ENCODE results near the gene CSRP1.

CSRP1 gene

GRCh38 chr1:201468844-201469644, 37.9 kb downstream of the CSRP1 start, which contains the start of gene PHLDA3:
TSS of gene PHLDA3 (minus strand) at chr1:201469188. CDS start at chr1:201468786, 402 bp downstream.
- H3K9me3 ChIP-seq (ENCODE audit: control insufficient read depth, low read length), result no peaks in the 10 kb centered on the region
- H3K27me3 ChIP-seq (replicated peaks; ENCODE audit: control insufficient read depth, insufficient read depth, low read length), result no peaks in the 10 kb centered on the region
- H3K9ac ChIP-seq (ENCODE audit: low read length), result peak within 1 kb of the TSS; percentile 99
- DNase-seq (ENCODE audit: low read depth), result peak; percentile 98
- H3K36me3 ChIP-seq (ENCODE audit: control insufficient read depth, insufficient read depth, low read length, severe bottlenecking), result peaks cover 23% of the 10 kb centered on the region
- H3K4me3 ChIP-seq (ENCODE audit: low read length), result peak within 1 kb of the TSS; percentile 97
- H3K4me1 ChIP-seq (ENCODE audit: control insufficient read depth, insufficient read depth, low read length), result peaks cover 39% of the 10 kb centered on the region

GRCh38 chr1:201468501-201468843, 38.5 kb downstream of the CSRP1 start:
- Histone ChIP-seq H3K9me3 (ENCODE audit: control insufficient read depth, low read length) (no peaks in the 10 kb centered on the region), H3K4me3 (ENCODE audit: low read length) (peak overlapping the region; percentile 97), H3K36me3 (ENCODE audit: control insufficient read depth, insufficient read depth, low read length, severe bottlenecking) (peaks cover 24% of the 10 kb centered on the region), H3K4me1 (ENCODE audit: control insufficient read depth, insufficient read depth, low read length) (peaks cover 44% of the 10 kb centered on the region), H3K27me3 (replicated peaks; ENCODE audit: control insufficient read depth, insufficient read depth, low read length) (no peaks in the 10 kb centered on the region), H3K9ac (ENCODE audit: low read length) (peak overlapping the region; percentile 99)
- peak; percentile 58 for DNase-seq (ENCODE audit: low read depth)

- H3K9ac ChIP-seq (ENCODE audit: low read length), result peak overlapping the region; percentile 99
- peaks cover 57% of the 10 kb centered on the region for H3K4me1 ChIP-seq (ENCODE audit: control insufficient read depth, insufficient read depth, low read length)
- peaks cover 24% of the 10 kb centered on the region for H3K36me3 ChIP-seq (ENCODE audit: control insufficient read depth, insufficient read depth, low read length, severe bottlenecking)
- peak overlapping the region; percentile 97 for H3K4me3 ChIP-seq (ENCODE audit: low read length)
- DNase-seq (ENCODE audit: low read depth), result peak; percentile 70
- no peaks in the 10 kb centered on the region for H3K27me3 ChIP-seq (replicated peaks; ENCODE audit: control insufficient read depth, insufficient read depth, low read length)
- H3K9me3 ChIP-seq (ENCODE audit: control insufficient read depth, low read length), result no peaks in the 10 kb centered on the region
These were observed 40.4 kb downstream of the CSRP1 start for GRCh38 chr1:201466492-201466891.

- Histone ChIP-seq H3K9me3 (ENCODE audit: control insufficient read depth, low read length) (no peaks in the 10 kb centered on the region), H3K9ac (ENCODE audit: low read length) (peak overlapping the region; percentile 99), H3K4me3 (ENCODE audit: low read length) (peak overlapping the region; percentile 97), H3K27me3 (replicated peaks; ENCODE audit: control insufficient read depth, insufficient read depth, low read length) (no peaks in the 10 kb centered on the region), H3K4me1 (ENCODE audit: control insufficient read depth, insufficient read depth, low read length) (peaks cover 62% of the 10 kb centered on the region), H3K36me3 (ENCODE audit: control insufficient read depth, insufficient read depth, low read length, severe bottlenecking) (peaks cover 24% of the 10 kb centered on the region)
- no peak for DNase-seq (ENCODE audit: low read depth)
These were observed 41.1 kb downstream of the CSRP1 start for GRCh38 chr1:201465698-201466290.

GRCh38 chr1:201463071-201463552, 43.8 kb downstream of the CSRP1 start:
- peak; percentile 36 for DNase-seq (ENCODE audit: low read depth)

GRCh38 chr1:201461645-201462441, 45.1 kb downstream of the CSRP1 start:
- Histone ChIP-seq H3K9ac (ENCODE audit: low read length) (peak overlapping the region; percentile 99), H3K4me1 (ENCODE audit: control insufficient read depth, insufficient read depth, low read length) (peaks cover 80% of the 10 kb centered on the region), H3K36me3 (ENCODE audit: control insufficient read depth, insufficient read depth, low read length, severe bottlenecking) (peaks cover 24% of the 10 kb centered on the region), H3K9me3 (ENCODE audit: control insufficient read depth, low read length) (no peaks in the 10 kb centered on the region), H3K27me3 (replicated peaks; ENCODE audit: control insufficient read depth, insufficient read depth, low read length) (no peaks in the 10 kb centered on the region), H3K4me3 (ENCODE audit: low read length) (peak overlapping the region; percentile 62)
- peak; percentile 98 for DNase-seq (ENCODE audit: low read depth)

More at GRCh38 chr1:201463071-201463552, 43.8 kb downstream of the CSRP1 start:
- H3K27me3 ChIP-seq (replicated peaks; ENCODE audit: control insufficient read depth, insufficient read depth, low read length), result no peaks in the 10 kb centered on the region
- peaks cover 24% of the 10 kb centered on the region for H3K36me3 ChIP-seq (ENCODE audit: control insufficient read depth, insufficient read depth, low read length, severe bottlenecking)
- H3K4me3 ChIP-seq (ENCODE audit: low read length), result no peak overlapping the region
- no peaks in the 10 kb centered on the region for H3K9me3 ChIP-seq (ENCODE audit: control insufficient read depth, low read length)
- peaks cover 69% of the 10 kb centered on the region for H3K4me1 ChIP-seq (ENCODE audit: control insufficient read depth, insufficient read depth, low read length)
- H3K9ac ChIP-seq (ENCODE audit: low read length), result peak overlapping the region; percentile 99

- peak; percentile 95 for DNase-seq (ENCODE audit: low read depth)
- Histone ChIP-seq H3K9ac (ENCODE audit: low read length) (peak overlapping the region; percentile 87), H3K27me3 (replicated peaks; ENCODE audit: control insufficient read depth, insufficient read depth, low read length) (no peaks in the 10 kb centered on the region), H3K4me3 (ENCODE audit: low read length) (peak overlapping the region; percentile 62), H3K9me3 (ENCODE audit: control insufficient read depth, low read length) (no peaks in the 10 kb centered on the region), H3K36me3 (ENCODE audit: control insufficient read depth, insufficient read depth, low read length, severe bottlenecking) (peaks cover 20% of the 10 kb centered on the region), H3K4me1 (ENCODE audit: control insufficient read depth, insufficient read depth, low read length) (peaks cover 84% of the 10 kb centered on the region)
These were observed 45.9 kb downstream of the CSRP1 start for GRCh38 chr1:201460814-201461644.

- no peak overlapping the region for H3K9ac ChIP-seq (ENCODE audit: low read length)
- H3K4me1 ChIP-seq (ENCODE audit: control insufficient read depth, insufficient read depth, low read length), result peaks cover 79% of the 10 kb centered on the region
- peaks cover 8% of the 10 kb centered on the region for H3K36me3 ChIP-seq (ENCODE audit: control insufficient read depth, insufficient read depth, low read length, severe bottlenecking)
- no peak for DNase-seq (ENCODE audit: low read depth)
- H3K4me3 ChIP-seq (ENCODE audit: low read length), result no peak overlapping the region
- no peaks in the 10 kb centered on the region for H3K9me3 ChIP-seq (ENCODE audit: control insufficient read depth, low read length)
- H3K27me3 ChIP-seq (replicated peaks; ENCODE audit: control insufficient read depth, insufficient read depth, low read length), result no peaks in the 10 kb centered on the region
These were observed 47.1 kb downstream of the CSRP1 start for GRCh38 chr1:201459775-201460174.

GRCh38 chr1:201459052-201459451, 47.9 kb downstream of the CSRP1 start:
- Histone ChIP-seq H3K9me3 (ENCODE audit: control insufficient read depth, low read length) (no peaks in the 10 kb centered on the region), H3K4me3 (ENCODE audit: low read length) (no peak overlapping the region), H3K27me3 (replicated peaks; ENCODE audit: control insufficient read depth, insufficient read depth, low read length) (no peaks in the 10 kb centered on the region), H3K9ac (ENCODE audit: low read length) (no peak overlapping the region), H3K4me1 (ENCODE audit: control insufficient read depth, insufficient read depth, low read length) (peaks cover 74% of the 10 kb centered on the region), H3K36me3 (ENCODE audit: control insufficient read depth, insufficient read depth, low read length, severe bottlenecking) (peaks cover under 1% of the 10 kb centered on the region)
- no peak for DNase-seq (ENCODE audit: low read depth)

GRCh38 chr1:201457508-201457960, 49.4 kb downstream of the CSRP1 start:
- Histone ChIP-seq H3K9ac (ENCODE audit: low read length) (peak overlapping the region; percentile 85), H3K27me3 (replicated peaks; ENCODE audit: control insufficient read depth, insufficient read depth, low read length) (no peaks in the 10 kb centered on the region), H3K9me3 (ENCODE audit: control insufficient read depth, low read length) (no peaks in the 10 kb centered on the region), H3K36me3 (ENCODE audit: control insufficient read depth, insufficient read depth, low read length, severe bottlenecking) (no peaks in the 10 kb centered on the region), H3K4me1 (ENCODE audit: control insufficient read depth, insufficient read depth, low read length) (peaks cover 65% of the 10 kb centered on the region), H3K4me3 (ENCODE audit: low read length) (peak overlapping the region; percentile 66)
- no peak for DNase-seq (ENCODE audit: low read depth)
